HEK293 (cell line): ENCODE results near the gene AFF3.
A peak's percentile ranks its signal among the peaks of the same experiment; 100 is the strongest.

Experiments used
- CTCF ChIA-PET: fragments of 350-600 bp; formaldehyde crosslinking; extraction: SDS; loops from one replicate; lab custom pipeline; 2021; ENCODE audit warnings: antibody characterized with exemption; lab: Yijun Ruan, JAX
- POLR2A ChIA-PET: fragments of 300-600 bp; formaldehyde crosslinking; extraction: SDS; loops from one replicate; lab custom pipeline; 2020; ENCODE audit warnings: antibody characterized with exemption, inconsistent platforms; lab: Yijun Ruan, JAX
- H3K27ac ChIP-seq: fragments of 200-500 bp; sonication (Bioruptor generic); 2 replicates; pipeline ENCODE4 v1.5.1; 2014; ENCODE audit warnings: low read depth, low read length, control low read depth, inconsistent platforms; ENCODE audit errors: extremely low read depth
- H3K36me3 ChIP-seq, 2 experiments: fragments of 200-500 bp in 1 of 2; sonication (Bioruptor generic) in 1 of 2; 1 replicate in 1 of 2; 2 replicates in 1 of 2; pipeline ENCODE4 v1.5.1; 2014 to 2017; ENCODE audit warnings: inconsistent platforms in 2 of 2, low read length in 2 of 2; ENCODE audit not compliant: control insufficient read depth in 2 of 2, insufficient read depth in 1 of 2
- H3K4me1 ChIP-seq: fragments of 200-500 bp; sonication (Bioruptor generic); 2 replicates; pipeline ENCODE4 v1.5.1; 2014; ENCODE audit warnings: mild to moderate bottlenecking, low read length, inconsistent platforms; ENCODE audit not compliant: control insufficient read depth, insufficient read depth
- H3K4me3 ChIP-seq: 2 replicates; pipeline ENCODE4 v1.5.1; 2011; ENCODE audit warnings: low read depth, mild to moderate bottlenecking, control low read depth, low read length, moderate library complexity
- H3K9me3 ChIP-seq: fragments of 200-500 bp; sonication (Bioruptor generic); 2 replicates; pipeline ENCODE4 v1.5.1; 2014; ENCODE audit warnings: low read depth, low read length, inconsistent platforms; ENCODE audit not compliant: control insufficient read depth, insufficient read depth
- EGR2 ChIP-seq: fragments of 450-650 bp; formaldehyde crosslinking; IDR thresholded peaks from 2 replicates; pipeline ENCODE4 v1.5.1; 2016; ENCODE audit warnings: low read depth, missing biosample characterization, missing genetic modification characterization
- GLIS1 ChIP-seq: fragments of 450-650 bp; formaldehyde crosslinking; IDR thresholded peaks from 2 replicates; pipeline ENCODE4 v1.5.1; 2016; ENCODE audit warnings: missing biosample characterization, missing genetic modification characterization
- HOXD13 ChIP-seq: sonication (generic); formaldehyde crosslinking; IDR thresholded peaks from 2 replicates; pipeline ENCODE4 v1.8.0; 2022; ENCODE audit warnings: missing genetic modification reagents, borderline replicate concordance
- KLF8 ChIP-seq: fragments of 450-650 bp; formaldehyde crosslinking; IDR thresholded peaks from 2 replicates; pipeline ENCODE4 v1.5.1; 2016; ENCODE audit warnings: missing biosample characterization, missing genetic modification characterization
- ZBTB7A ChIP-seq: fragments of 450-650 bp; formaldehyde crosslinking; IDR thresholded peaks from 2 replicates; pipeline ENCODE4 v1.5.1; 2016; ENCODE audit warnings: low read depth, missing biosample characterization, missing genetic modification characterization
- ZFP37 ChIP-seq: fragments of 450-650 bp; formaldehyde crosslinking; IDR thresholded peaks from 2 replicates; pipeline ENCODE4 v1.5.1; 2016; ENCODE audit warnings: missing biosample characterization, missing genetic modification characterization
- ZNF114 ChIP-seq: fragments of 450-650 bp; formaldehyde crosslinking; IDR thresholded peaks from 2 replicates; pipeline ENCODE4 v1.5.0; 2017; ENCODE audit warnings: missing biosample characterization, missing genetic modification characterization
- ZNF175 ChIP-seq: fragments of 450-650 bp; formaldehyde crosslinking; IDR thresholded peaks from 2 replicates; pipeline ENCODE4 v1.5.1; 2016; ENCODE audit warnings: missing biosample characterization, missing genetic modification characterization
- ZNF211 ChIP-seq: fragments of 450-650 bp; formaldehyde crosslinking; IDR thresholded peaks from 2 replicates; pipeline ENCODE4 v1.5.1; 2016; ENCODE audit warnings: low read depth, missing biosample characterization, missing genetic modification characterization
- ZNF341 ChIP-seq: fragments of 450-650 bp; formaldehyde crosslinking; IDR thresholded peaks from 2 replicates; pipeline ENCODE4; 2016; ENCODE audit warnings: low read depth, missing biosample characterization, missing genetic modification characterization
- ZNF48 ChIP-seq: fragments of 450-650 bp; formaldehyde crosslinking; IDR thresholded peaks from 2 replicates; pipeline ENCODE4 v1.5.1; 2016; ENCODE audit warnings: missing biosample characterization, missing genetic modification characterization
- ZNF776 ChIP-seq: fragments of 450-650 bp; formaldehyde crosslinking; IDR thresholded peaks from 2 replicates; pipeline ENCODE4 v1.5.0; 2017; ENCODE audit warnings: missing biosample characterization, missing genetic modification characterization, borderline replicate concordance
- ZNF843 ChIP-seq: fragments of 450-650 bp; formaldehyde crosslinking; IDR thresholded peaks from 2 replicates; pipeline ENCODE4 v1.5.1; 2016; ENCODE audit warnings: missing biosample characterization, missing genetic modification characterization
- TF ChIP-seq, protein P1 (sequence below): fragments of 450-650 bp; formaldehyde crosslinking; IDR thresholded peaks from 2 replicates; pipeline ENCODE4 v1.5.1; 2017; ENCODE audit warnings: missing biosample characterization, missing genetic modification characterization
- TF ChIP-seq, protein P2 (sequence below): fragments of 450-650 bp; formaldehyde crosslinking; IDR thresholded peaks from 2 replicates; pipeline ENCODE4 v1.5.1; 2016; ENCODE audit warnings: missing biosample characterization, missing genetic modification characterization
- TF ChIP-seq, protein P3 (sequence below): fragments of 450-650 bp; formaldehyde crosslinking; IDR thresholded peaks from 2 replicates; pipeline ENCODE4 v1.5.1; 2016; ENCODE audit warnings: missing biosample characterization, missing genetic modification characterization

The AFF3 gene

DNA sequence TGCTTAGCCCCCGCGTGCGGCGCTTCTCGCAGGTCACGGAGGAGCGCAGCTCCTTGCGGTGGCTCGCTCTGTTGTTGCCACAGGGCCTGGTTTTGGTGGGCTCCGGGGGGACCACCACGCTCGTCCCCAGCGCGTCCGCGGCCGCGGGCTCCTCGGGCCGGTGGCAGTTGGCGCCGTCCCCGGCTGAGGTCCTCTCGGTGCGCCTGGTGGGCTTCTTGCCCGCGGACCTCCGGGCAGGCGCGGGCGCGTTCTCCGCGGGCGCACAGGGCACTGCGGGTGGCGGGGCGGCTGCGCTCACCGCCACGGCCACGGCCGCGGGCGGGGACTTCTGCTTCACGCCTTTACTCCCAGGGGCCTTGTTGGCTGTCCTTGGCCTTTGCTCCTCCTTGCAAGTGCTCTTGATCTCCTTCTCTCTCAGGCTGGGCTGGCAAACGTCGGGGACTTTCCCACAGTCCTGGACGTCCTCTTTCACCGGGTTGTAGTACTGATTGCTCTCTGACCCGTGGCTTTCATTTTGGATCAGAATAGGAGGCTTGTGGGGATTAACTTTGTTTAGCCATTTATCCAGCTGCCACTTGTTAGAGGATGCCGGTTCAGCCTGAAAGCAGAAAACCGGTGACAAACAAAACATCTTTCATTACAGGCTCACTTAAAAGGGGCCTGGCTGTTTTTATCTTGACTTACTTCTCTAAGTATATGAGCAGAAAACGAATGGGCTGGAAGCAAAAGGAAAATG is 548.5 kb downstream of the AFF3 start:
- no peaks in the 10 kb centered on the region for H3K4me1 ChIP-seq
- H3K9me3 ChIP-seq: no peaks in the 10 kb centered on the region
- no peaks in the 10 kb centered on the region for H3K36me3 ChIP-seq
- POLR2A ChIA-PET: no interaction called here
- no peak overlapping the region for H3K27ac ChIP-seq
- CTCF ChIA-PET: no interaction called here
- TF ChIP-seq, protein P1, sequence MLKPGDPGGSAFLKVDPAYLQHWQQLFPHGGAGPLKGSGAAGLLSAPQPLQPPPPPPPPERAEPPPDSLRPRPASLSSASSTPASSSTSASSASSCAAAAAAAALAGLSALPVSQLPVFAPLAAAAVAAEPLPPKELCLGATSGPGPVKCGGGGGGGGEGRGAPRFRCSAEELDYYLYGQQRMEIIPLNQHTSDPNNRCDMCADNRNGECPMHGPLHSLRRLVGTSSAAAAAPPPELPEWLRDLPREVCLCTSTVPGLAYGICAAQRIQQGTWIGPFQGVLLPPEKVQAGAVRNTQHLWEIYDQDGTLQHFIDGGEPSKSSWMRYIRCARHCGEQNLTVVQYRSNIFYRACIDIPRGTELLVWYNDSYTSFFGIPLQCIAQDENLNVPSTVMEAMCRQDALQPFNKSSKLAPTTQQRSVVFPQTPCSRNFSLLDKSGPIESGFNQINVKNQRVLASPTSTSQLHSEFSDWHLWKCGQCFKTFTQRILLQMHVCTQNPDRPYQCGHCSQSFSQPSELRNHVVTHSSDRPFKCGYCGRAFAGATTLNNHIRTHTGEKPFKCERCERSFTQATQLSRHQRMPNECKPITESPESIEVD (tag by site-specific recombination): no peak
- TF ChIP-seq KLF8 (no peak), ZNF776 (tag by site-specific recombination) (no peak), EGR2 (tag by site-specific recombination) (no peak), ZNF341 (tag by site-specific recombination) (no peak), ZFP37 (tag by site-specific recombination) (no peak), ZNF114 (tag by site-specific recombination) (no peak), ZNF48 (tag by site-specific recombination) (no peak), ZBTB7A (tag by site-specific recombination) (no peak), ZNF211 (tag by site-specific recombination) (no peak), HOXD13 (CRISPR knock-in tag) (no peak), ZNF175 (tag by site-specific recombination) (no peak)
- TF ChIP-seq, protein P2, sequence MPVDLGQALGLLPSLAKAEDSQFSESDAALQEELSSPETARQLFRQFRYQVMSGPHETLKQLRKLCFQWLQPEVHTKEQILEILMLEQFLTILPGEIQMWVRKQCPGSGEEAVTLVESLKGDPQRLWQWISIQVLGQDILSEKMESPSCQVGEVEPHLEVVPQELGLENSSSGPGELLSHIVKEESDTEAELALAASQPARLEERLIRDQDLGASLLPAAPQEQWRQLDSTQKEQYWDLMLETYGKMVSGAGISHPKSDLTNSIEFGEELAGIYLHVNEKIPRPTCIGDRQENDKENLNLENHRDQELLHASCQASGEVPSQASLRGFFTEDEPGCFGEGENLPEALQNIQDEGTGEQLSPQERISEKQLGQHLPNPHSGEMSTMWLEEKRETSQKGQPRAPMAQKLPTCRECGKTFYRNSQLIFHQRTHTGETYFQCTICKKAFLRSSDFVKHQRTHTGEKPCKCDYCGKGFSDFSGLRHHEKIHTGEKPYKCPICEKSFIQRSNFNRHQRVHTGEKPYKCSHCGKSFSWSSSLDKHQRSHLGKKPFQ (tag by site-specific recombination): no peak
- TF ChIP-seq, protein P3, sequence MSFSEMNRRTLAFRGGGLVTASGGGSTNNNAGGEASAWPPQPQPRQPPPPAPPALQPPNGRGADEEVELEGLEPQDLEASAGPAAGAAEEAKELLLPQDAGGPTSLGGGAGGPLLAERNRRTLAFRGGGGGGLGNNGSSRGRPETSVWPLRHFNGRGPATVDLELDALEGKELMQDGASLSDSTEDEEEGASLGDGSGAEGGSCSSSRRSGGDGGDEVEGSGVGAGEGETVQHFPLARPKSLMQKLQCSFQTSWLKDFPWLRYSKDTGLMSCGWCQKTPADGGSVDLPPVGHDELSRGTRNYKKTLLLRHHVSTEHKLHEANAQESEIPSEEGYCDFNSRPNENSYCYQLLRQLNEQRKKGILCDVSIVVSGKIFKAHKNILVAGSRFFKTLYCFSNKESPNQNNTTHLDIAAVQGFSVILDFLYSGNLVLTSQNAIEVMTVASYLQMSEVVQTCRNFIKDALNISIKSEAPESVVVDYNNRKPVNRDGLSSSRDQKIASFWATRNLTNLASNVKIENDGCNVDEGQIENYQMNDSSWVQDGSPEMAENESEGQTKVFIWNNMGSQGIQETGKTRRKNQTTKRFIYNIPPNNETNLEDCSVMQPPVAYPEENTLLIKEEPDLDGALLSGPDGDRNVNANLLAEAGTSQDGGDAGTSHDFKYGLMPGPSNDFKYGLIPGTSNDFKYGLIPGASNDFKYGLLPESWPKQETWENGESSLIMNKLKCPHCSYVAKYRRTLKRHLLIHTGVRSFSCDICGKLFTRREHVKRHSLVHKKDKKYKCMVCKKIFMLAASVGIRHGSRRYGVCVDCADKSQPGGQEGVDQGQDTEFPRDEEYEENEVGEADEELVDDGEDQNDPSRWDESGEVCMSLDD (tag by site-specific recombination): no peak
- H3K4me3 ChIP-seq: no peak overlapping the region

- TF ChIP-seq GLIS1 (peak; percentile 69), ZNF843 (tag by site-specific recombination) (no peak)
- Histone ChIP-seq H3K36me3 (no peaks in the 10 kb centered on the region), H3K27ac (no peak overlapping the region), H3K4me3 (no peak overlapping the region), H3K9me3 (no peaks in the 10 kb centered on the region), H3K4me1 (peaks cover 2% of the 10 kb centered on the region; the same call in 1 of the 2 replicates)
- CTCF ChIA-PET: interaction anchor here (1.0 kb wide), 1 partner anchor 17 kb away, joined by 4 read pairs; no protein-coding TSS in a partner anchor
- POLR2A ChIA-PET: no interaction called here
These were observed 565.6 kb downstream of the AFF3 start for GRCh38 chr2:99576775-99577174.
